GM12891 (cell line): Measurements from ENCODE around the gene KCNG2.

Experiments
- PAX5 ChIP-seq: IDR thresholded peaks from 2 replicates; pipeline ENCODE4 v1.6.1; 2011; ENCODE audit warnings: low read length, moderate library complexity, mild to moderate bottlenecking; ENCODE audit not compliant: insufficient read depth, severe bottlenecking
- POLR2A ChIP-seq: IDR thresholded peaks from 2 replicates; pipeline ENCODE4 v1.6.1; 2011; ENCODE audit warnings: low read depth, low read length, control low read depth
- POLR2AphosphoS5 ChIP-seq: IDR thresholded peaks from 2 replicates; pipeline ENCODE4 v1.6.1; 2011; ENCODE audit warnings: low read depth, low read length, control low read depth
- SPI1 ChIP-seq: IDR thresholded peaks from 2 replicates; pipeline ENCODE4 v1.6.1; 2011; ENCODE audit warnings: low read depth, low read length, control low read depth
- TAF1 ChIP-seq: IDR thresholded peaks from 2 replicates; pipeline ENCODE4 v1.6.1; 2011; ENCODE audit warnings: low read depth, low read length, control low read depth

GRCh38 chr18:79900610-79901570 lies 103.2 kb downstream of the KCNG2 start:
- no peak for TF ChIP-seq TAF1
- TF ChIP-seq POLR2A: no peak
- no peak for TF ChIP-seq POLR2AphosphoS5
- no peak for TF ChIP-seq PAX5
- TF ChIP-seq SPI1: no peak
